DOHH2 (cell line): ENCODE measurements around the gene CYP27B1.

Source experiments
- H3F3A ChIP-seq: fragments of 200-600 bp; sonication (generic), shearing (Covaris generic); 2 replicates; pipeline ENCODE4 v1.6.0; 2016; ENCODE audit warnings: antibody characterized with exemption, mild to moderate bottlenecking; ENCODE audit not compliant: control insufficient read depth, insufficient read depth
- H3K27ac ChIP-seq: fragments of 200-600 bp; sonication (generic); 2 replicates; pipeline ENCODE4 v1.5.1; 2014; ENCODE audit warnings: low read depth, mild to moderate bottlenecking, low read length, moderate library complexity
- H3K27me3 ChIP-seq: fragments of 200-600 bp; sonication (generic); 2 replicates; pipeline ENCODE4 v1.6.1; 2014; ENCODE audit warnings: mild to moderate bottlenecking, low read length, mixed read lengths; ENCODE audit not compliant: control insufficient read depth
- H3K36me3 ChIP-seq: fragments of 200-600 bp; sonication (generic); 2 replicates; pipeline ENCODE4 v1.6.1; 2014; ENCODE audit warnings: mild to moderate bottlenecking, low read length, moderate library complexity, mixed read lengths; ENCODE audit not compliant: control insufficient read depth
- H3K4me1 ChIP-seq: fragments of 200-600 bp; sonication (generic); 2 replicates; pipeline ENCODE4 v1.6.1; 2014; ENCODE audit warnings: mild to moderate bottlenecking, low read length, mixed read lengths; ENCODE audit not compliant: control insufficient read depth
- H3K4me2 ChIP-seq: fragments of 200-600 bp; sonication (generic); 2 replicates; pipeline ENCODE4 v1.6.0; 2014; ENCODE audit warnings: mild to moderate bottlenecking, low read length, moderate library complexity
- H3K4me3 ChIP-seq: fragments of 200-600 bp; sonication (generic); 2 replicates; pipeline ENCODE4 v1.5.1; 2014; ENCODE audit warnings: mild to moderate bottlenecking, low read length, mixed read lengths
- H3K79me2 ChIP-seq: fragments of 200-600 bp; sonication (generic); 2 replicates; pipeline ENCODE4 v1.6.1; 2014; ENCODE audit warnings: mild to moderate bottlenecking, low read length, mixed read lengths; ENCODE audit not compliant: control insufficient read depth
- H3K9me2 ChIP-seq: fragments of 200-600 bp; sonication (generic); replicated peaks from 2 replicates; pipeline ENCODE4 v1.6.1; 2014; ENCODE audit warnings: mild to moderate bottlenecking, low read length, mixed read lengths; ENCODE audit not compliant: control insufficient read depth
- H3K9me3 ChIP-seq: fragments of 200-600 bp; sonication (generic); 2 replicates; pipeline ENCODE4 v1.6.1; 2014; ENCODE audit warnings: antibody characterized with exemption, low read length, mixed read lengths; ENCODE audit not compliant: control insufficient read depth, insufficient read depth
- H4K20me1 ChIP-seq: fragments of 200-600 bp; sonication (generic); 2 replicates; pipeline ENCODE4 v1.6.0; 2014; ENCODE audit warnings: low read depth, mild to moderate bottlenecking, antibody characterized with exemption, low read length, moderate library complexity; ENCODE audit not compliant: control insufficient read depth, insufficient read depth
- CTCF ChIP-seq: fragments of 200-600 bp; sonication (generic); IDR thresholded peaks from one replicate; pipeline ENCODE4 v1.5.1; 2014; ENCODE audit warnings: antibody characterized with exemption, mild to moderate bottlenecking, low read depth, low read length; ENCODE audit not compliant: poor library complexity, severe bottlenecking
- EZH2phosphoT487 ChIP-seq: fragments of 200-600 bp; sonication (generic); IDR thresholded peaks from 2 replicates; pipeline ENCODE4 v1.6.1; 2017; ENCODE audit warnings: borderline replicate concordance, mild to moderate bottlenecking, antibody characterized with exemption, low read length, moderate library complexity, mixed read lengths

Gene CYP27B1

GRCh38 chr12:57726884-57727757 lies 39.8 kb downstream of the CYP27B1 start:
- Histone ChIP-seq H3F3A (peaks cover 11% of the 10 kb centered on the region; the same call in 1 of the 2 replicates), H3K4me2 (no peak overlapping the region), H3K27ac (no peak overlapping the region), H4K20me1 (no peaks in the 10 kb centered on the region), H3K4me3 (no peak overlapping the region), H3K27me3 (no peaks in the 10 kb centered on the region), H3K9me2 (no peaks in the 10 kb centered on the region), H3K9me3 (no peaks in the 10 kb centered on the region), H3K4me1 (peaks cover 15% of the 10 kb centered on the region), H3K79me2 (no peaks in the 10 kb centered on the region), H3K36me3 (peaks cover 35% of the 10 kb centered on the region)
- TF ChIP-seq CTCF (no peak), EZH2phosphoT487 (no peak)

- Histone ChIP-seq H3K4me3 (no peak overlapping the region), H3K79me2 (no peaks in the 10 kb centered on the region), H4K20me1 (no peaks in the 10 kb centered on the region), H3K4me2 (no peak overlapping the region), H3K4me1 (peaks cover 15% of the 10 kb centered on the region), H3K27ac (no peak overlapping the region), H3K9me3 (no peaks in the 10 kb centered on the region), H3K27me3 (no peaks in the 10 kb centered on the region), H3K36me3 (peaks cover 34% of the 10 kb centered on the region), H3F3A (peaks cover 11% of the 10 kb centered on the region; the same call in 1 of the 2 replicates), H3K9me2 (no peaks in the 10 kb centered on the region)
- TF ChIP-seq EZH2phosphoT487 = no peak
- peak; percentile 44 for TF ChIP-seq CTCF
Observed at GRCh38 chr12:57726151-57726883, 40.6 kb downstream of the CYP27B1 start.

- Histone ChIP-seq H3K9me3 (no peaks in the 10 kb centered on the region), H3K9me2 (no peaks in the 10 kb centered on the region), H3K4me2 (no peak overlapping the region), H4K20me1 (no peaks in the 10 kb centered on the region), H3K27me3 (no peaks in the 10 kb centered on the region), H3K4me1 (peaks cover 15% of the 10 kb centered on the region), H3F3A (peaks cover 11% of the 10 kb centered on the region; the same call in 1 of the 2 replicates), H3K36me3 (peaks cover 32% of the 10 kb centered on the region), H3K4me3 (no peak overlapping the region), H3K79me2 (no peaks in the 10 kb centered on the region), H3K27ac (no peak overlapping the region)
- no peak for TF ChIP-seq EZH2phosphoT487
- TF ChIP-seq CTCF = no peak
Observed at GRCh38 chr12:57725851-57726150, 41.1 kb downstream of the CYP27B1 start.
